HepG2 (cell line): ENCODE data around the gene CYBRD1. TPM values are rescaled to one million over a fixed set of nuclear protein-coding genes. Genes with fewer than 3 reads are reported as not detected.

Experiments used
- ATAC-seq: fragments of 200-7000 bp; cut with Tn5 transposase; 3 replicates; pipeline ENCODE4 v1.9.1; 2020; ENCODE audit warnings: mild to moderate bottlenecking, moderate library complexity
- BruUV-seq: library from RNA; stranded (reverse); fragments of 400-500 nt; replicated peaks from 2 replicates; lab custom pipeline; 2021; lab: Mats Ljungman, UMichigan
- CTCF ChIA-PET: fragments of 300-600 bp; formaldehyde crosslinking; extraction: SDS; loops from one replicate; lab custom pipeline; 2021; ENCODE audit warnings: low total read pairs, inconsistent platforms, low intra/inter-chr PET ratio; lab: Yijun Ruan, JAX
- POLR2A ChIA-PET: fragments of 350-600 bp; sonication (Branson Sonifier 250); formaldehyde crosslinking; loops from one replicate; lab custom pipeline; 2020; ENCODE audit warnings: antibody characterized with exemption, inconsistent platforms; lab: Yijun Ruan, JAX
- DNase-seq: peaks from one replicate; pipeline ENCODE4 v3.0.0-alpha.2; 2015; ENCODE audit warnings: low spot score
- FAIRE-seq: peaks from 3 replicates; lab custom pipeline; 2011; peaks lifted over from hg19 to GRCh38; lab: Jason Lieb, UNC
- H2AFZ ChIP-seq: one replicate; pipeline ENCODE4 v1.6.1; 2011; ENCODE audit warnings: low read length, inconsistent platforms
- H3K27ac ChIP-seq: fragments of 300-600 bp; 3 replicates; pipeline ENCODE4 v1.8.0; 2011; ENCODE audit warnings: mixed run types, mild to moderate bottlenecking, mixed read lengths, low read length, inconsistent platforms; ENCODE audit not compliant: insufficient read depth; ENCODE audit errors: extremely low read length
- H3K27me3 ChIP-seq, 2 experiments: fragments of 200-600 bp in 1 of 2; 2 replicates in 1 of 2; 3 replicates in 1 of 2; pipeline versions ENCODE4 v1.6.0 to v1.8.0; 2011; ENCODE audit warnings: low read length in 2 of 2, mild to moderate bottlenecking in 2 of 2, moderate library complexity in 2 of 2, inconsistent platforms in 1 of 2; ENCODE audit not compliant: insufficient read depth in 2 of 2, control insufficient read depth in 1 of 2
- H3K36me3 ChIP-seq, 2 experiments: fragments of 200-600 bp in 1 of 2; replicated peaks in 1 of 2; 2 replicates in 1 of 2; 3 replicates in 1 of 2; pipeline versions ENCODE4 v1.5.1 to v1.8.0; 2011; ENCODE audit warnings: low read length in 2 of 2, inconsistent platforms in 1 of 2; ENCODE audit not compliant: insufficient read depth in 2 of 2, control insufficient read depth in 1 of 2
- H3K4me1 ChIP-seq: 2 replicates; pipeline ENCODE4 v1.5.1; 2012; ENCODE audit warnings: low read length, inconsistent platforms; ENCODE audit not compliant: insufficient read depth
- H3K4me2 ChIP-seq: 2 replicates; pipeline ENCODE4 v1.6.0; 2011; ENCODE audit warnings: low read depth, low read length, inconsistent platforms
- H3K4me3 ChIP-seq, 3 experiments: fragments of 200-600 bp in 1 of 3; sonication (generic), shearing (Covaris generic) in 1 of 3; replicated peaks in 1 of 3; 2 replicates each; pipeline ENCODE4 v1.5.1; 2011 to 2016; ENCODE audit warnings: low read length in 3 of 3, inconsistent platforms in 2 of 3, low read depth in 2 of 3, mild to moderate bottlenecking in 2 of 3, control low read depth in 1 of 3, mixed read lengths in 1 of 3; ENCODE audit not compliant: insufficient read depth in 1 of 3
- H3K79me2 ChIP-seq: one replicate; pipeline ENCODE4 v1.6.1; 2011; ENCODE audit warnings: low read length, inconsistent platforms; ENCODE audit not compliant: insufficient read depth
- H3K9ac ChIP-seq: 2 replicates; pipeline ENCODE4 v1.6.0; 2011; ENCODE audit warnings: mild to moderate bottlenecking, low read depth, low read length, inconsistent platforms; ENCODE audit not compliant: insufficient read depth
- H3K9me3 ChIP-seq: 2 replicates; pipeline ENCODE4 v1.5.1; 2012; ENCODE audit warnings: mild to moderate bottlenecking, low read length
- H4K20me1 ChIP-seq: 2 replicates; pipeline ENCODE4 v1.6.0; 2011; ENCODE audit warnings: inconsistent platforms, mild to moderate bottlenecking, low read length, moderate library complexity; ENCODE audit not compliant: insufficient read depth
- ARID2 ChIP-seq: sonication (generic); formaldehyde crosslinking; IDR thresholded peaks from 2 replicates; pipeline ENCODE4 v1.8.1; 2022; ENCODE audit warnings: mild to moderate bottlenecking, missing genetic modification reagents, borderline replicate concordance
- CHCHD3 ChIP-seq: sonication (generic); formaldehyde crosslinking; IDR thresholded peaks from 2 replicates; pipeline ENCODE4 v1.8.0; 2022; ENCODE audit warnings: mild to moderate bottlenecking, missing genetic modification reagents, moderate library complexity
- FOXP1 ChIP-seq, 2 experiments: fragments of 450-650 bp in 1 of 2; IDR thresholded peaks; 2 replicates each; pipeline ENCODE4 v1.6.1; 2017 to 2018; ENCODE audit warnings: antibody characterized with exemption in 1 of 2
- ZZZ3 ChIP-seq: sonication (generic); formaldehyde crosslinking; IDR thresholded peaks from 2 replicates; pipeline ENCODE4 v1.4.0; 2020; ENCODE audit warnings: missing genetic modification reagents, mild to moderate bottlenecking, borderline replicate concordance
- WGBS: methylation state at CpG from one replicate; pipeline ENCODE4 v1.1.6; 2017; ENCODE audit warnings: low lambda C conversion rate; 5-methylcytosine and 5-hydroxymethylcytosine counted together
- in situ Hi-C: cut with HindIII; loops from 2 replicates; pipeline ENCODE4 v1.10.0; 2017; ENCODE audit warnings: low pct_unique_long_range_greater_than_20kb; ENCODE audit not compliant: extremely low pct_ligation_motif_present
- intact Hi-C: fragments of 100-400 bp; cut with micrococcal nuclease; formaldehyde crosslinking; loops from one replicate; pipeline ENCODE4 v1.10.0; 2022; ENCODE audit not compliant: unreplicated experiment
- polyA plus RNA-seq, 8 experiments: library from polyadenylated mRNA; depleted of rRNA in 3 of 8; stranded (reverse) in 7 of 8; unstranded in 1 of 8; fragments of >200 nt; fragmentation: Illumina TruSeq in 4 of 8; extraction: Trizol in 4 of 8; gene quantifications; 2 replicates each; pipeline versions ENCODE4 v1.2.1 to v1.2.3, GENCODE V29; 2011 to 2016; ENCODE audit warnings: low read depth in 4 of 8, missing spikeins in 1 of 8, mixed read lengths in 1 of 8; ENCODE audit not compliant: insufficient read depth in 1 of 8
- total RNA-seq, 5 experiments: library from RNA; depleted of rRNA; stranded (reverse); fragments of >200 nt; fragmentation: Illumina TruSeq; extraction: Trizol; gene quantifications; 2 replicates each; pipeline ENCODE4 v1.2.3, GENCODE V29; 2016; ENCODE audit warnings: low read depth in 1 of 5
- TF ChIP-seq, protein P1 (sequence below): sonication (generic); formaldehyde crosslinking; IDR thresholded peaks from 2 replicates; pipeline ENCODE4 v1.4.0; 2020; ENCODE audit warnings: mild to moderate bottlenecking, low read depth, missing genetic modification reagents
- TF ChIP-seq, protein P2 (sequence below): sonication (generic); formaldehyde crosslinking; IDR thresholded peaks from 2 replicates; pipeline ENCODE4 v1.5.1; 2020; ENCODE audit warnings: mild to moderate bottlenecking, missing genetic modification reagents, moderate library complexity
- TF ChIP-seq, protein P3 (sequence below): sonication (generic); formaldehyde crosslinking; IDR thresholded peaks from 2 replicates; pipeline ENCODE4 v1.4.0; 2020; ENCODE audit warnings: mild to moderate bottlenecking, low read depth, missing genetic modification reagents

The CYBRD1 gene
- total and polyA plus RNA-seq, 2 of the 13 experiments (the other 11 are each of a cell fraction or from before 2014, with no cell fraction given) = 0.13 to 0.42 TPM

DNA sequence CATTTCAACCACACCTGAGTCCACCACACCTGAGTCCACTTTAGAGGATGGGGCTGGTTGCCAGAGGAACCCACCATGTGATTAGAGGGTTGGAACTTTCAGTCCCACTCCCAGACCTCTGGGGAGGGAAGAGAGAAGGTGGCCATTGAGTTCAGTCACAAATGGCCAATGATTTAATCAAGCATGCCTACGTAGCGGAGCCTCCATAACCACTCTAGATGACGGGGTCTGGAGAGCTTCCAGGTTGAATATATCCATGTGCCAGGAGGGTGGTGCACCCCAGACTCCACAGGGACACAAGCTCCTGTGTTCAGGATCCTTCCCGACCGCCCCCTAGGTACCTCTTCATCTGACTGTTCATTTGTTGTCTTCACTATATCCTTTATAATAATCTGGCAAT lies 53.3 kb downstream of the CYBRD1 start:
- H4K20me1 ChIP-seq = no peaks in the 10 kb centered on the region
- ATAC-seq = no peak
- no peaks in the 10 kb centered on the region for H3K79me2 ChIP-seq
- in situ Hi-C loops = no loop called here
- DNase-seq = no peak
- no peaks in the 10 kb centered on the region for H3K36me3 ChIP-seq
- peaks cover 0 to 32% of the 10 kb centered on the region in 2 experiments; a peak in 2 of 5 replicates for H3K27me3 ChIP-seq
- FAIRE-seq = no peak
- ChIA-PET CTCF (no interaction called here), POLR2A (no interaction called here)
- no peak overlapping the region for H3K9ac ChIP-seq
- no peak overlapping the region for H3K4me3 ChIP-seq
- 45% methylated on average over 5 of the region's 5 CpGs for WGBS
- no TSS peak for BruUV-seq
- no peak overlapping the region for H3K4me2 ChIP-seq
- TF ChIP-seq CHCHD3 (no peak), ZZZ3 (no peak), ARID2 (CRISPR knock-in tag) (no peak), FOXP1 (IDR thresholded peaks at IDR 0.05) (no peak), FOXP1 (CRISPR knock-in tag; IDR thresholded peaks at IDR 0.05) (no peak)
- TF ChIP-seq, protein P1, sequence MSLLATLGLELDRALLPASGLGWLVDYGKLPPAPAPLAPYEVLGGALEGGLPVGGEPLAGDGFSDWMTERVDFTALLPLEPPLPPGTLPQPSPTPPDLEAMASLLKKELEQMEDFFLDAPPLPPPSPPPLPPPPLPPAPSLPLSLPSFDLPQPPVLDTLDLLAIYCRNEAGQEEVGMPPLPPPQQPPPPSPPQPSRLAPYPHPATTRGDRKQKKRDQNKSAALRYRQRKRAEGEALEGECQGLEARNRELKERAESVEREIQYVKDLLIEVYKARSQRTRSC (CRISPR knock-in tag) = no peak
- TF ChIP-seq, protein P2, sequence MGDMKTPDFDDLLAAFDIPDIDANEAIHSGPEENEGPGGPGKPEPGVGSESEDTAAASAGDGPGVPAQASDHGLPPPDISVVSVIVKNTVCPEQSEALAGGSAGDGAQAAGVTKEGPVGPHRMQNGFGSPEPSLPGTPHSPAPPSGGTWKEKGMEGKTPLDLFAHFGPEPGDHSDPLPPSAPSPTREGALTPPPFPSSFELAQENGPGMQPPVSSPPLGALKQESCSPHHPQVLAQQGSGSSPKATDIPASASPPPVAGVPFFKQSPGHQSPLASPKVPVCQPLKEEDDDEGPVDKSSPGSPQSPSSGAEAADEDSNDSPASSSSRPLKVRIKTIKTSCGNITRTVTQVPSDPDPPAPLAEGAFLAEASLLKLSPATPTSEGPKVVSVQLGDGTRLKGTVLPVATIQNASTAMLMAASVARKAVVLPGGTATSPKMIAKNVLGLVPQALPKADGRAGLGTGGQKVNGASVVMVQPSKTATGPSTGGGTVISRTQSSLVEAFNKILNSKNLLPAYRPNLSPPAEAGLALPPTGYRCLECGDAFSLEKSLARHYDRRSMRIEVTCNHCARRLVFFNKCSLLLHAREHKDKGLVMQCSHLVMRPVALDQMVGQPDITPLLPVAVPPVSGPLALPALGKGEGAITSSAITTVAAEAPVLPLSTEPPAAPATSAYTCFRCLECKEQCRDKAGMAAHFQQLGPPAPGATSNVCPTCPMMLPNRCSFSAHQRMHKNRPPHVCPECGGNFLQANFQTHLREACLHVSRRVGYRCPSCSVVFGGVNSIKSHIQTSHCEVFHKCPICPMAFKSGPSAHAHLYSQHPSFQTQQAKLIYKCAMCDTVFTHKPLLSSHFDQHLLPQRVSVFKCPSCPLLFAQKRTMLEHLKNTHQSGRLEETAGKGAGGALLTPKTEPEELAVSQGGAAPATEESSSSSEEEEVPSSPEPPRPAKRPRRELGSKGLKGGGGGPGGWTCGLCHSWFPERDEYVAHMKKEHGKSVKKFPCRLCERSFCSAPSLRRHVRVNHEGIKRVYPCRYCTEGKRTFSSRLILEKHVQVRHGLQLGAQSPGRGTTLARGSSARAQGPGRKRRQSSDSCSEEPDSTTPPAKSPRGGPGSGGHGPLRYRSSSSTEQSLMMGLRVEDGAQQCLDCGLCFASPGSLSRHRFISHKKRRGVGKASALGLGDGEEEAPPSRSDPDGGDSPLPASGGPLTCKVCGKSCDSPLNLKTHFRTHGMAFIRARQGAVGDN (CRISPR knock-in tag) = no peak
- TF ChIP-seq, protein P3, sequence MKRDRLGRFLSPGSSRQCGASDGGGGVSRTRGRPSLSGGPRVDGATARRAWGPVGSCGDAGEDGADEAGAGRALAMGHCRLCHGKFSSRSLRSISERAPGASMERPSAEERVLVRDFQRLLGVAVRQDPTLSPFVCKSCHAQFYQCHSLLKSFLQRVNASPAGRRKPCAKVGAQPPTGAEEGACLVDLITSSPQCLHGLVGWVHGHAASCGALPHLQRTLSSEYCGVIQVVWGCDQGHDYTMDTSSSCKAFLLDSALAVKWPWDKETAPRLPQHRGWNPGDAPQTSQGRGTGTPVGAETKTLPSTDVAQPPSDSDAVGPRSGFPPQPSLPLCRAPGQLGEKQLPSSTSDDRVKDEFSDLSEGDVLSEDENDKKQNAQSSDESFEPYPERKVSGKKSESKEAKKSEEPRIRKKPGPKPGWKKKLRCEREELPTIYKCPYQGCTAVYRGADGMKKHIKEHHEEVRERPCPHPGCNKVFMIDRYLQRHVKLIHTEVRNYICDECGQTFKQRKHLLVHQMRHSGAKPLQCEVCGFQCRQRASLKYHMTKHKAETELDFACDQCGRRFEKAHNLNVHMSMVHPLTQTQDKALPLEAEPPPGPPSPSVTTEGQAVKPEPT (CRISPR knock-in tag) = no peak
- no peaks in the 10 kb centered on the region for H3K9me3 ChIP-seq
- peaks cover 7% of the 10 kb centered on the region; the same call in 1 of the 2 replicates for H3K4me1 ChIP-seq
- intact Hi-C loops = loop anchor here (2.0 to 10.0 kb wide), 2 partner anchors 529 to 889 kb away; no protein-coding TSS in a partner anchor
- no peak overlapping the region for H2AFZ ChIP-seq
- no peak overlapping the region for H3K27ac ChIP-seq
